ENCODE results near the gene ADAMTS18. TPM values are rescaled to one million over a fixed set of nuclear protein-coding genes. Genes with fewer than 3 reads are reported as not detected.

Gene ADAMTS18
- total RNA-seq, 2 donors from 2014 or later: 0.79 to 1.0 TPM

DNA sequence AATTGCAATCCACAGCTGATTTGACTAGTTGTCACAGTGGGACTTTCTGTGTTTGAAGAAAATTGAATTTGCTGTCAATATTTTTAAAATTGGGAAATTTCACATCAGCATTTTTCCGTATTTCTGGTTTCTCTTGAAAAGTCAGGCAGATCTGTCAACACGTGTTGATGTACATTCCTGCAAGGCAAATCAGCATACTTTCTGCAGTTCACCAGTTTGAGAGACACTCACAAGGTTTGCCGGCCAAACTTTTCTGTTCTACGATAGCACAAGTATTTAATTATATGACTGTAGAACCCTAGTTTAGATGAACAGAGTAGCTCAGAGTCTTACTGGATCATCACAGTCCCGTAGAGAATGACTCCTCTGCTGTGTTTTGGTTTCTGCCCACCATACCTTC, 102.0 kb downstream of the ADAMTS18 start:
- intact Hi-C loops (cut with DNase I): no loop called here

DNA sequence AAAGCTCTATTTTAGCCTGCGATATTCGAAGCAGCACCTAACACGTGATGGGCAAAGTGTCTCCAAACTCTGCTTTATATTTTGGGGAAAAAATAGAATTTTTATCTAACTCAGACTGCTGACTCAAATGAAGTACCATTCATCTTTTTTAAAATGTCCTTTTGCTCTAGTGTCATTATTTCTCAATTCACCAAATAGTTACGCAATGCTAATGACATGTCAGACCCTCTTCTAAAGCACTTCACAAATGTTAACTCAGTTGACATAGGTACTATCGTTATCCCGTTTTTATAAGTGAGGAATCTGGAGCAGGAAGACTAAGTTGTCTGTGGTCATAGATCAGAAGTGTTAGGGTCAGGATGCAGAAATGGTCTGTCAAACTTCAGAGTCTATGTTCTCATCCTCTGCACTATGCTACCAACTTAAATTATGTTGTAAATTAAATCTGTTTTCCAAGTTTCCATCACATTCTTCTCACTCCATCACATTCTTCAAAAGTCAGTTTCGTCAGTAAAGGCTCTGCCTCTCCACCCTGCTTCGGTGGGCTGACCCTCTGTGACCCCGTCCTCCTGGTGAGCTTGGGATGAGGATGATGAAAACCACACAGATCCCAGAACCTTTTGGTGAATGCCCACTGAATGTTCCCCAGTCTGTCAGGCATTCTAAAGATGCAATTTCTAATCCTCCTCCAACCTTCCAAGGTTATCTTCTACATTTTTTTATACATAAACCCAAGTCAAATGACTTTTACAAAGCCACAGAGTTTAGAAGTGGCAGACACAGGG, 102.8 kb downstream of the ADAMTS18 start:
- intact Hi-C loops (cut with DNase I): no loop called here
- DNase-seq (ENCODE audit: low spot score): no peak

More for the DNA sequence above, 102.0 kb downstream of the ADAMTS18 start:
- no peak for DNase-seq (ENCODE audit: low spot score)

DNA sequence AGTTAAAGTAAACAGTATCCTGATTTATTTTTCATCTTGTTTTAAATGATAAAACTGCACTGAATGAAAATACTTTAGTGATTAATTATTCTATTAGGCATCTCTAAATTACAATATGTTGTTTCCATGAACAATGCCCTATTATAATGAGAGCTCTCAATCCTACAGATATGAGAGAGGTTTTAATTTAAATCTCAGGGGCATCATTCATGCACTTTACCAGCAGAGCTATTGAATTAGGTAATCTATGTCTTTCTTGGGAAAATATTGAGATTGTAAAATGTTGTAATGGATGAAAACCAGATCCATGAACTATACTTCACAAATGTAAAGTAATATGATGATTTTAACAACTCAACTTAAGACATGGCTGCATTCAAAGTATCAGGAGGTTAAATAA, 103.8 kb downstream of the ADAMTS18 start:
- intact Hi-C loops (cut with DNase I): no loop called here
- no peak for DNase-seq (ENCODE audit: low spot score)

DNA sequence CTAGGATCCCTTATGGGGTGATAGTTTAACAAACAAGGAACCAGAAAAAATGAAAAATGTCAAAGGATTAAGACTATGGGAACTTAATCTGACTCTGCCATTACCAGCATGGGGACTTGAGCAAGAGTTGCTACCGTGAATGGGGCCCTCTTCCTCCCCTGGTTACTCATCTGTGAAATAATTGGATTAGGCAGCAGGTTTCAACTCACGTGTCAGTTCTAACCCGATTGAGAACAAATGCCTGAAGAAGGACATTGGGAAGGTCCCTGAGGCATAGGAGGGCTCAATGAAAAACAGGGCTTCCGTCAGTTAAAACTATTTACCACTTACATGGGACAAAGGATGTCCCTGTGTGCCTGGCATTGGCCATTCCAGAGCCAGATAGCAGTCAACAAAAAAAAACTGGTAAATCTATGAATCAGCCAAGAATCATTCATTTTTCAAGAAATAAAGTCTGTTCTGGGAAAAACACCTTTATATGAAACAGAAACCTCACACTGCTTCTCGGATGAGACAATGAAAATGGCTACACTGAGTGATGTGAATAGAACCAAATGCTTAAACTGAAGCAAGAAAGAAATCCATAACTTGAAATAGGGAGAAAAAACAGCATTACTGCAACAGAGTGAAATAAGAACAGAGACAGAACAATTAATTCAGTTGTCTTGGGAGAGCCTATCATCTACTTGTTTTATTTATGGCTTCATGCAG, 104.3 kb downstream of the ADAMTS18 start:
- intact Hi-C loops (cut with DNase I): no loop called here
- DNase-seq (ENCODE audit: low spot score): no peak

DNA sequence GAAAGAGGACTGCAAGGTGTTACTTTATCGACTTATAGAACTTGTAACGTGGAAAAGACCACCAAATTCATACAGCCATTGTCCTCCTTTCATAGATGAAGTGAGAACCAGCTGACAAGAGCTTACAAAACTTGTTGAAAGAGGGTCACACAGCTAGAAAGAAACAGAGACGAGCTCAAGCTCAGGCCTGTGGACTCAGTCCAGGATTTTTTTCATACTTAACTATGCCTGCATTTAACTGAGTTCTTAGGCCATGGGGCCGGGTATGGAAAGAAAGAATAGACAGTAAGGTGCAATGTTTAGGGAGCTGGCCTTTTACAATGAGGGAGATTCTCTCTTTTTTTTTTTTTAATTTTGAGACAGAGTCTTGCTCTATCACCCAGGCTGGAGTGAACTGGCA, 106.1 kb downstream of the ADAMTS18 start:
- intact Hi-C loops (cut with DNase I): no loop called here
- DNase-seq (ENCODE audit: low spot score): no peak

DNA sequence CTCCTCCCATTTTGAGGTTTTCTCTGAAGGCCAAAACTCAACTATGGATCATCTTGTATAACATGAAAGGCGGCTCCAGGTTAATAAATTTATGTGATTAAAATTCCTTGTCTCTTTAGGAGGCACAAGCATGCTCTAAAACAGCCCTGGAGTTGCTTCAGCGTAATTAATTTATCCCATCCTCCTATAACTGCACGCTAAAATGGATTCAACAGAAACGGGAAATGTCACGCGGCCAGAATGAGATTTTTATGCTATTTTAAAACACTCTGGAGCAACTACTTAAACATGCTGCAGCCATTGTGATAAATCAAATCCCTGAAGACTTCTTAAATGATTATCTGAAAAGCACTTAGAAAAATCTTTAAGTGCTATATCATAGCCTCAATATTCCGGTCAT, 106.6 kb downstream of the ADAMTS18 start:
- intact Hi-C loops (cut with DNase I): no loop called here
- no peak for DNase-seq (ENCODE audit: low spot score)

DNA sequence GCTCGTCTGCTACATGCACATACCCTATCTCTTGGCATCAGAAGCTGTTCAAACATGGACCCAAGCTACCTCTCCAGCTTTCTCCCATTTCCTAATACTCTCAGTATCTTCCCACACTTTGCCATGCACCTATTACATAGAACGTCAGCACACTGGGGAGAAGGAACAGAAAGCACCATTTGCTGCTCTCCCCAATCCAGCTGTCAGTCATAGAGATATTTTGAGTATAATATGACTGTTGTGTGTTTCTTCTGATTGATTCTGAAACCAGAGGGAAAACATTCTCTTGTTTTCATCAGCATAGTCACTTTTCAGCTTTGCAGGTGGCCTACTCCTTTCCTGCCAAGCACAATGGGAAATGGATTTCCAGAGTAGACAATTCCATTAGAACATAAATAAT, 107.1 kb downstream of the ADAMTS18 start:
- intact Hi-C loops (cut with DNase I): no loop called here
- no peak for DNase-seq (ENCODE audit: low spot score)

DNA sequence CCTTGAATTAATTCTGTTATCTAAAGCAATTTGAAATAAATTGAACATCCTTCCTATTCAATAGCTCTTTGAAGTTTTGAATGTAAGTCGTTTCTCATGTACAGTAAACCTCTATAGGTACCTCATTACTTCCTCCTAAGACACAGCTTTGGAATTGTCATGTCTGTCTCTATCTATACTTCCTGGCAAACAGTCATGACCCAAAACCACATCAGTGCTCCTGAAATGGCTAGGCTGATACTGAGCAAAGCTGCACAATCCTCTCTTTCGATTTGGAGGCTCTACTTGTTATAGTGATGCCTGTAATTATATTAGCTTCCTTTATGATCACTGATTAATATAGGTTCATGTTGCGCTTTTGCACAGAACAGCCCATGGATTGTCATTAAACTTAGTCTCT, 110.1 kb downstream of the ADAMTS18 start:
- intact Hi-C loops (cut with DNase I): no loop called here
- no peak for DNase-seq (ENCODE audit: low spot score)

DNA sequence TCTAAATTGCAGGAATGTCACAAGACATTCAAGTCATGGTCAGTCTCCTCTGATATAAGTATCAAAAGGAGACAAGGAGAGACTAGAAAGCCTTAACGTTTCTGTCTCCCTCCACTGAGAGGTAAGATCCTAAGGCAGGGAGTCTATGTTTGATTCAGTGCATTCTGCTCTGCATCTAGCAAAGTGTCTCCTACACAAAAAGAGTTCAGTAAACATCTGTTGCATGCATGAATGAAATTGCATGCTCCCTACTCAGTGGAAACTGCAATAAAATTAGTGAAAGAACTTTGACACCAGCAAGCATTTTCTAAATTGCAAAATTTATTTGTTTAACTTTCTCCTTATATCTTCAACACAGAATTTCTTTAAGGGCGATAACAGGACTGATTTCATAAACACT, 111.1 kb downstream of the ADAMTS18 start:
- DNase-seq (ENCODE audit: low spot score): no peak
- intact Hi-C loops (cut with DNase I): no loop called here

DNA sequence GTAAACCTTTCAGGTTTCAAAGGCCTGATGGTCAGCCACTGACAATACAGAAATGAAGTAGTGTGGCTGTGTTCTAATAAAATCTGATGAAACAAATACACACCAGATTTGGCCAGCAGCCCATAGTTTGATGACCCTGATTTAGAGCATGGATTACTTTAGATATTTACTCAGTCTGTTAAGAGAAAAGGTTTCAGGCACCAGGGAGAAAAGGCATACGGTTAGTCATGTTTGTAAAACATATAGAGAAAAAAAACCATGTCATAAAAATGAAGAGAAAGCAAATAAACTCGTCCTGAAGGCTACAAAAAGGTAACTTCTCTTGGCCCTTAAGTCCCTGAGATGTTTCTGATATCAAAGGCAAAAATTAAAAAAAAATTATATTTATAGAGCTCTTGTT, 112.1 kb downstream of the ADAMTS18 start:
- intact Hi-C loops (cut with DNase I): no loop called here
- DNase-seq (ENCODE audit: low spot score): no peak

DNA sequence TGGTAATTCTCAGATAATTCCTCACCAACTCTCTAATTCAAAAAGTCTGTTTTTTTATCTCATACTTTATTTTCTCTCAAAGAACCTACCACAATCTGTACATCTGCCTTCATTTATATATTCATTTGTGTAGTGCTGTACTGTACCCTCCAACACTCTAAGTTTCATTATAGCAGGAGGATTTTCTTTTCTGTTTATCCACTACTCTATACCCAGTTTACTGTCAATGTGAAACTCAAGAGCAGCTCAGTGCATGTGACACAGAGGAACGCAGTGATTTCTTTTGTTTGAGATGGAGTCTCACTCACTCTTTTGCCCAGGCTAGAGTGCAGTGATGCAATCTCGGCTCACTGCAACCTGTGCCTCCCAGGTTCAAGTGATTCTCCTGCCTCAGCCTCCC, 117.8 kb downstream of the ADAMTS18 start:
- no peak for DNase-seq (ENCODE audit: low spot score)
- intact Hi-C loops (cut with DNase I): no loop called here

DNA sequence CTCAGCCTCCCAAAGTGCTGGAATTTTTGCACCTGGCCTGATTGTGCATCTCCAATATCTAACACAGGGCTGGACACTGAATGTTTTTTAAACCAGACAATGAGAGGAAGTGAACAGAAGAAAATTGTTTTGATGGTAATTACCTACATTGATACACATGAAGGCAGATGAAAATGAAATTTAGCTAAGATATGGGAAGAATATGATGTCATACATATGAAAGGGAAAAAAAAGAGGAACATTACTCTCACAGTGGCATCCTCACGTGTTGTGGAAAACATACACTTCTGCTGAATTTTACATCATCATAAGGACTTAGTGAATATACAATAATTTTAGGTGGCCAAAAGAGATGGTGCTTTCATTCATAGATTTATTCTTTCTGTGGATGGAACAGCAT, 124.0 kb downstream of the ADAMTS18 start:
- DNase-seq (ENCODE audit: low spot score): no peak
- intact Hi-C loops (cut with DNase I): no loop called here

DNA sequence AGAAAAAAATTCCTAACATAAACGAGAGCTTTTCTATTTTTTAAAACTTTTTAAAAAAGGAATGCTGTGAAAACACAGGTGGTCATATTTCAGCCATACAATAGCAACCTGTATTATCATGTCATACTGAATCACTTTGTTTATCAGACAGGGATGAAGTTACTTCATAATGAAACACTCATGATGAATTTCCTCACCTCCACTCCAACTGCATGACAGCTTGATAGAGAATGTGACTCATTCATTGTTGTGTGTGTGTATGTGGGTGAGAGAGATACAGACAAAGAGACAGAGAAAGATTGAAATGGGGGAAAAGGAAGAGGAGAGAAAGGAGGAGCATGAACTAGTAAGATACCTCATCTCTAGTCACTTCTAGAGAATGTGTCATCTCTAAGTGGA, 126.7 kb downstream of the ADAMTS18 start:
- DNase-seq (ENCODE audit: low spot score): no peak
- intact Hi-C loops (cut with DNase I): no loop called here

DNA sequence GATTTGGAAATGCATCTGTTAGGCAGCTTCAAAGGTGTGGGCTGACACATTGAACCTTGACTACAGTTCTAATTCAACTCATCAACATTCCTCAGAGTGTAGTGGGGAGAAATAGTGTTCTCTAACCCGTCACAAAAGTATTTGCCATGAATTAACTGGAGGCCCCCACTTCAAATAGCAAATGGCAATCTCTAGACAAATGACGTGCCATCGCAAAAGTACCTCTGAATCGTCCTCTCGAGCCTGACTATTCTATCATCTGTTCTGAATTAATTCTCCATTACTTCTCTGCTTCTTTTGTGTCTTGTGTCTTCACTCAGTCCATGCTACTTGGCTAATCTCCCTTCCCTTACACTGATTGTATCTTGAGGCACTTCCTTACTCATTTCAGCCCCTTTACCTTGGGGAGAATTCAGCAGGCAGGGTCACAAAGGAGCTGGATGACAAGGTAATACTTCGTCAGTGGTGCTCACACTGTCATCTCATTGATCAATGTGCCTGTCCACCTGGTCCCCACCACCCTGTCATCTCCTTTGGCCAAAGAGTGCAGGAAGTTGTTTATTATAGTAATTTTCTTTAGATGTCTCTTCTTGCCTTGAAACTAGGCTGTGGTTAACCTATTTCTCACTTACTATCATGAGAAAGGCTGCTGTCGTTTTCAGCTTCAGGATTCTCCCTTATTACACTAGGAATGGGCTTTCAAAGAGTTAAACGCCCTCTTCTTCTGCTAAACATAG, 127.2 kb downstream of the ADAMTS18 start:
- intact Hi-C loops (cut with DNase I): no loop called here
- DNase-seq (ENCODE audit: low spot score): no peak

DNA sequence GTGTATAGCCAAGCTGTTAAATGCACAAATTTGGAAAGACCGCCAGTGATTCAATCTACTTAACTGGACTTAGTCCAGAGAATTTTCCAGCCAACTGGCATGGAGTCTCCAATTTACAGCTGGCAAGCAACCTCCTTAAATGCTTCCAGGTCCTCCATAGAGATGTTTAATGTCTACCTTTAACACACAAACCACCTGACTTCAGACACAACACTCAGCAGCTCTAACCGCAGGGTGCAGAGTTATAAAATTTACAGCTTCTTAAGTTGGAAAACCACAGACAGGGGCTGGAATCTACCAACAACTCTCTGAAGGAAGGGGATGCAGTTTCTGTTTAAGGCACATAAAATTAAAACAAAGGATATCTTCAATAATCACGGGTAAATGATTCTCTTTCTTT, 128.8 kb downstream of the ADAMTS18 start:
- intact Hi-C loops (cut with DNase I): no loop called here
- DNase-seq (ENCODE audit: low spot score): no peak

DNA sequence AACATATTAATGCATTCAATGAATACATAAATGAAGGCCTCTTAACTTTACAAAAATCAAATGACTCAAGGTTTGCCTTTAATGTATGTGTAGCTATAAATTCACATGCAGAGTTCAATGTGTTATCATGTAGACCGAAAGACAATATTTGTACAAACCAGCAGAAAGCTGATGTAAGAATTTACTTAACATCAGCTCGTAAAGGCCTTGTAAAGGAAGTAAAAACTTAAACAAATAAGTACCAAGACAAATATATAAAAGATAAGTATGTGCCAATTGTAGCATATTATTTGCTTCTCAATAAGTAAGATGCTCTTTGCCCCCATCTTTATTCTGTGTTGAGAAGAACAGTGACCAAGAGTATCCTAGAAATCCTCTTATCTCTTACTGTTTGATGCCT, 130.0 kb downstream of the ADAMTS18 start:
- intact Hi-C loops (cut with DNase I): no loop called here
- no peak for DNase-seq (ENCODE audit: low spot score)

DNA sequence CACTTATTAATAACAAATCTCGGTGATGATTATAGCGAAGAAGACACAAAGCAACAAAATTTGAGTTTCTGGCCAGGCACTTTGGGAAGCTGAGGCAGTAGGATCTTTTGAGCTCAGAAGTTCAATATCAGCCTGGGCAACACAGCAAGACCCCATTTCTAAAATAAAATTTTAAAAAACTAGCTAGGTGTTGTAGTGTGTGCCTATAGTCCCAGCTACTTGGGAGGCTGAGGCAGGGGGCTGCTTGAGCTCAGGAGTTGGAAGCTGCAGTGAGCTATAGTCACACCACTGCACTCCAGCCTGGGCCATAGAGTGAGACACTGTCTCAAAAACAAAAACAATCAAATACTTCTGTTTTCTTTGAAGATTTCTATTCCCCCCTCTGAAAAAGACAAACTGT, 130.7 kb downstream of the ADAMTS18 start:
- no peak for DNase-seq (ENCODE audit: low spot score)
- intact Hi-C loops (cut with DNase I): no loop called here

DNA sequence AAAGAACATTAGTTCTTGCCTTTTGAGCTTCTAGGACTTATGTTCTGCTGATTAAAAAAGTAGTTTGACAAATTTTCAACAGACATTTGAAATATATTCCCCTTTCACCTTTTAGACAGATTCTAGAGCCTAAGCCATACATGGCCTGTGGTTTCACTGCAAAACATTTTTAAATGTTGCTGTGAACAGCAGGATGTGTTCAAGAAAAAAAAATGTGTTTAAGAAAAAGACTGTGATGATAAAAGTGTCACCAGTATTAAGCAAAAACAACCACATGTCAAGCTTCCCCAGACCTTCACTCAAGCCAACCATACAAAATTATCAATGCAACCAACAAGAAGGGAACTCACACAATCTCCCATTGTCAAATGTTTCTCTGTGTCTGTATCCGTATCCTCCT, 132.2 kb downstream of the ADAMTS18 start:
- DNase-seq (ENCODE audit: low spot score): no peak
- intact Hi-C loops (cut with DNase I): no loop called here

DNA sequence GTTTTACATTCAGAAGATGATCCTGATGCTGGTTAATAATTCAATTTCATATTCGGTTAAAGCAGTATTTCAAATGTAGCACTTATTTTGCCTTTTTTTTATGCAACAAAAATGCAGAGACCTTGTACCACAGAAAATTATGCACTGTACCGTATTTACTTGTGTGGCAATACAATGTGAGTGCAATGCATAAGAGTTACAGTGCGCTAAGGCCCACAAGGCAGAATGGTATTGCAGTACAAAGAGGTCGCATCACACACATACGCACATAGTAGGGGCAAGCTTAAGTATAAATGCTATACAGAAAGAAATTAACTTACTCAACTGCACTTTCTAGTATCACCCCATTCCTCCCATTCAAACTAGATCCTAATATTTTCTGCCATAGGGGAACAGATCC, 132.6 kb downstream of the ADAMTS18 start:
- DNase-seq (ENCODE audit: low spot score): no peak
- intact Hi-C loops (cut with DNase I): no loop called here

DNA sequence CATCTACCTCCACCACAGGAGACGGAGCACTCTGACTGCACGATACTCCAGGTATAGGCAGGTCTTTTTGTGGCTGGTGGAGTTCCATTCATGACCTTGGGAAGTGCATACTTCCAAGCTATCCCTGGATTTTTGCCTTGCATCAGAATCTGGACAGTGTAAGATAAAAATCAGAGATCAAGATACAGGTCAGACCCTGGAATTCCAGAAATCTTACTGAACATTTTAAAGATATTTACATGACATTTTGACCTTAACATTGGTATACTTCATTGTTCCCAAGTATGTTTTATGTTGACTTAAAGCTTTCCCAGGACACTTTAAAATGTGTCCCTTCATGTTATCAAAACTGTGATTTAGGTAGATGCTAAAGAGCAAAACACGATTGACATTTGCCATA, 134.6 kb downstream of the ADAMTS18 start:
- DNase-seq (ENCODE audit: low spot score): no peak
- intact Hi-C loops (cut with DNase I): no loop called here

DNA sequence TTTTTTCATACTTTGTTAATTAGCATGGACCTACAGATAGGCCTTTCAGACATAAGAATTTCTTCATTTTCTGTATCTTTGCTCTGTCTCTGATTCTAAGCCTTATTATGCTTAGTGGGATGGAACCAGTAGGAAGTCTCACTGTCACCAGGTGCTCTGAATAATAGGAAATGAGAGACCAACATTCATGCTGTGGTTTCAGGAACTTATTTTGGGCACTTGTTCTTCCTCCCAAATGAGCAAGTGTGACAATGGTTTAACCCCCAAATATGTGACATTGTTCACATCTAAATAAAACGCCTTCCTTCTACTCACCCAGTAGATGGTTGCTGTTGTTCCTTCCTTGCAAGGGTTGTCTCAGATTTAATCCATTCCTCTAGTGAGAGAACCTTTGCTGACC, 135.4 kb downstream of the ADAMTS18 start:
- no peak for DNase-seq (ENCODE audit: low spot score)
- intact Hi-C loops (cut with DNase I): no loop called here

Measured in posterior vena cava (tissue), 2 donors.